SK-N-SH (cell line): ENCODE data around the gene DLG2. TPM values are rescaled to one million over a fixed set of nuclear protein-coding genes. Genes with fewer than 3 reads are reported as not detected.

Source experiments
- CTCF ChIA-PET: fragments of 300-600, 350-600 bp; formaldehyde crosslinking; extraction: SDS; loops from one replicate; lab custom pipeline; 2021; lab: Yijun Ruan, JAX
- POLR2A ChIA-PET: fragments of 350-600 bp; sonication (Branson Sonifier 250); formaldehyde crosslinking; extraction: SDS; loops from one replicate; lab custom pipeline; 2020; ENCODE audit warnings: antibody characterized with exemption, inconsistent platforms; lab: Yijun Ruan, JAX
- DNase-seq: peaks from one replicate; pipeline ENCODE4 v3.0.0; 2012
- H2AFZ ChIP-seq: fragments of 200-600 bp; sonication (generic); 2 replicates; pipeline ENCODE4 v1.8.1; 2016; ENCODE audit warnings: antibody characterized with exemption, mild to moderate bottlenecking, low read depth
- H3F3A ChIP-seq: fragments of 200-600 bp; sonication (generic); replicated peaks from 2 replicates; pipeline ENCODE3; 2016; ENCODE audit warnings: antibody characterized with exemption, mild to moderate bottlenecking; ENCODE audit not compliant: insufficient read depth
- H3K27ac ChIP-seq, 2 experiments: fragments of 200-500 bp in 1 of 2; fragments of 200-600 bp in 1 of 2; sonication (Bioruptor generic) in 1 of 2; sonication (generic), shearing (Covaris generic) in 1 of 2; 2 replicates each; pipeline versions ENCODE4 v1.5.1 to v1.6.1; 2014 to 2016; ENCODE audit warnings: low read depth in 2 of 2, inconsistent platforms in 1 of 2, low read length in 1 of 2, mild to moderate bottlenecking in 1 of 2, mixed read lengths in 1 of 2
- H3K27me3 ChIP-seq: fragments of 200-600 bp; sonication (generic), shearing (Covaris generic); 2 replicates; pipeline ENCODE4 v1.6.1; 2016; ENCODE audit warnings: mixed run types; ENCODE audit not compliant: insufficient read depth
- H3K36me3 ChIP-seq, 2 experiments: fragments of 200-500 bp in 1 of 2; fragments of 200-600 bp in 1 of 2; sonication (Bioruptor generic) in 1 of 2; sonication (generic) in 1 of 2; replicated peaks in 1 of 2; 2 replicates each; pipeline versions ENCODE3 to v1.5.1; 2014 to 2016; ENCODE audit warnings: low read length in 1 of 2, mild to moderate bottlenecking in 1 of 2; ENCODE audit not compliant: insufficient read depth in 2 of 2, control insufficient read depth in 1 of 2
- H3K4me1 ChIP-seq, 2 experiments: fragments of 200-500 bp in 1 of 2; fragments of 200-600 bp in 1 of 2; sonication (Bioruptor generic) in 1 of 2; sonication (generic), shearing (Covaris generic) in 1 of 2; 2 replicates each; pipeline versions ENCODE4 v1.5.1 to v1.6.1; 2014 to 2016; ENCODE audit warnings: low read depth in 1 of 2, low read length in 1 of 2, mixed run types in 1 of 2; ENCODE audit not compliant: insufficient read depth in 2 of 2, control insufficient read depth in 1 of 2
- H3K4me2 ChIP-seq: fragments of 200-600 bp; sonication (generic), shearing (Covaris generic); 2 replicates; pipeline ENCODE4 v1.6.1; 2017; ENCODE audit warnings: mixed run types
- H3K4me3 ChIP-seq, 2 experiments: fragments of 200-500 bp in 1 of 2; fragments of 200-600 bp in 1 of 2; sonication (Bioruptor generic) in 1 of 2; sonication (generic), shearing (Covaris generic) in 1 of 2; 2 replicates each; pipeline versions ENCODE4 v1.5.1 to v1.8.1; 2014 to 2016; ENCODE audit warnings: low read depth in 2 of 2, inconsistent platforms in 1 of 2, low read length in 1 of 2, mild to moderate bottlenecking in 1 of 2, mixed read lengths in 1 of 2, moderate library complexity in 1 of 2
- H3K79me2 ChIP-seq: fragments of 200-600 bp; sonication (generic); 2 replicates; pipeline ENCODE4 v1.8.1; 2017; ENCODE audit warnings: mild to moderate bottlenecking; ENCODE audit not compliant: insufficient read depth
- H3K9ac ChIP-seq: fragments of 200-600 bp; sonication (generic); 2 replicates; pipeline ENCODE4 v1.6.1; 2017; ENCODE audit warnings: mixed run types
- H3K9me2 ChIP-seq: fragments of 200-600 bp; sonication (generic); 2 replicates; pipeline ENCODE4 v1.6.1; 2017; ENCODE audit warnings: mixed run types
- H3K9me3 ChIP-seq: fragments of 200-600 bp; sonication (generic); 2 replicates; pipeline ENCODE4 v1.6.1; 2017; ENCODE audit warnings: mixed run types, mild to moderate bottlenecking, moderate library complexity
- H4K20me1 ChIP-seq: fragments of 200-600 bp; sonication (generic); 2 replicates; pipeline ENCODE4 v1.6.1; 2017; ENCODE audit warnings: mild to moderate bottlenecking, mixed run types; ENCODE audit not compliant: insufficient read depth
- ELF1 ChIP-seq: IDR thresholded peaks from 2 replicates; pipeline ENCODE4 v1.4.0; 2012
- FOXJ3 ChIP-seq: sonication (generic); formaldehyde crosslinking; IDR thresholded peaks from 2 replicates; pipeline ENCODE4 v1.5.1; 2020; ENCODE audit warnings: mild to moderate bottlenecking, missing genetic modification reagents
- GABPA ChIP-seq: IDR thresholded peaks from 2 replicates; pipeline ENCODE4 v1.4.0; 2012; ENCODE audit warnings: low read depth, mild to moderate bottlenecking
- GATA2 ChIP-seq: sonication (generic); formaldehyde crosslinking; IDR thresholded peaks from 2 replicates; pipeline ENCODE4 v1.5.0; 2020; ENCODE audit warnings: mild to moderate bottlenecking, missing genetic modification reagents
- JUND ChIP-seq: IDR thresholded peaks from 2 replicates; pipeline ENCODE4 v1.4.0; 2012
- MXI1 ChIP-seq: IDR thresholded peaks from 2 replicates; pipeline ENCODE4 v1.6.1; 2012; ENCODE audit warnings: mild to moderate bottlenecking, low read depth, low read length, improper control_type of control experiment
- NFIC ChIP-seq: IDR thresholded peaks from 2 replicates; pipeline ENCODE4 v1.4.0; 2012; ENCODE audit warnings: borderline replicate concordance
- NRF1 ChIP-seq: IDR thresholded peaks from 2 replicates; pipeline ENCODE4 v1.6.1; 2012; ENCODE audit warnings: low read depth, mild to moderate bottlenecking, low read length
- POLR2AphosphoS5 ChIP-seq: IDR thresholded peaks from 2 replicates; pipeline ENCODE4 v1.6.1; 2012; ENCODE audit warnings: low read depth, low read length
- RAD21 ChIP-seq: IDR thresholded peaks from 2 replicates; pipeline ENCODE4 v1.6.1; 2012; ENCODE audit warnings: mild to moderate bottlenecking, low read length
- RFX5 ChIP-seq: IDR thresholded peaks from 2 replicates; pipeline ENCODE4 v1.6.1; 2012; ENCODE audit warnings: mild to moderate bottlenecking, improper control_type of control experiment, low read length
- RXRA ChIP-seq: IDR thresholded peaks from 2 replicates; pipeline ENCODE4 v1.4.0; 2012; ENCODE audit warnings: low read depth, mild to moderate bottlenecking, borderline replicate concordance
- SMC3 ChIP-seq: IDR thresholded peaks from 2 replicates; pipeline ENCODE4 v1.6.1; 2012; ENCODE audit warnings: low read depth, low read length, improper control_type of control experiment
- TAF1 ChIP-seq: IDR thresholded peaks from 2 replicates; pipeline ENCODE4 v1.6.1; 2012; ENCODE audit warnings: low read depth, mild to moderate bottlenecking, low read length, moderate library complexity, borderline replicate concordance
- TCF12 ChIP-seq: IDR thresholded peaks from 2 replicates; pipeline ENCODE4 v1.4.0; 2012
- TEAD4 ChIP-seq: IDR thresholded peaks from 2 replicates; pipeline ENCODE4 v1.4.0; 2012; ENCODE audit warnings: mild to moderate bottlenecking, borderline replicate concordance; ENCODE audit not compliant: insufficient read depth
- USF2 ChIP-seq: fragments of 150-350 bp; IDR thresholded peaks from 2 replicates; pipeline ENCODE4 v1.6.1; 2017; ENCODE audit warnings: antibody characterized with exemption, low read length, low read depth, borderline replicate concordance
- WGBS: methylation state at CpG from one replicate; pipeline ENCODE4 v1.1.6; 2017; ENCODE audit warnings: low lambda C conversion rate; 5-methylcytosine and 5-hydroxymethylcytosine counted together
- polyA plus RNA-seq, 3 experiments: library from polyadenylated mRNA; depleted of rRNA; stranded (reverse); fragments of >200 nt; gene quantifications; 2 replicates each; pipeline ENCODE4 v1.2.3, GENCODE V29; 2012
- TF ChIP-seq, protein P1 (sequence below): IDR thresholded peaks from 2 replicates; pipeline ENCODE4 v1.4.0; 2012; ENCODE audit warnings: low read depth, borderline replicate concordance
- TF ChIP-seq, protein P2 (sequence below): fragments of 200-600 bp; sonication (generic); IDR thresholded peaks from 2 replicates; pipeline ENCODE4 v1.6.1; 2017; ENCODE audit warnings: antibody characterized with exemption, mild to moderate bottlenecking, moderate library complexity

Gene DLG2
- polyA plus RNA-seq, 1 of the 3 experiments (the other 2 are of a cell fraction): 0.21 TPM

DNA sequence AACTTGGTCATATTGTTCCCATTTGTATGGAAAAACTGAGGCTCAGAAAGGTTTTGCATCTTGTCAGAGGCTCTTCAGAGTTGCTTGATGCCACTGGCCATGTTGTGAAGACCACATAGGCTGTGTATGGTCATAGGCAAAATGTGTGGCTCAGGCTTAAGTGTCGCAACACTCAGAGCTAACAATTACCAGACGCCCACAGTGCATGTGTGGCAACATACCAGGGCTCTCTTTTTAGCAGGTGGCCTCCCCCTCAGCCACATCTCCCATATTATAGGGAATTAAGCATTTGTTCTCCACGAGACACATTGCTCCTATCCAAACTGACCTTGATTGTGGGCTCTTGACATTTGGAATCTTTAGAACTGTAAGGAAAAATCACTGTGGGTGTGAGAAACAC lies 802.5 kb downstream of the DLG2 start:
- no peaks in the 10 kb centered on the region for H3K36me3 ChIP-seq
- ChIA-PET CTCF (no interaction called here), POLR2A (no interaction called here)
- DNase-seq: no peak
- H3K79me2 ChIP-seq: no peaks in the 10 kb centered on the region
- H3F3A ChIP-seq: no peaks in the 10 kb centered on the region
- H3K4me2 ChIP-seq: no peak overlapping the region
- no peak for TF ChIP-seq ELF1
- TF ChIP-seq NRF1: no peak
- TF ChIP-seq RXRA: no peak
- no peak for TF ChIP-seq TEAD4
- TF ChIP-seq RAD21: no peak
- TF ChIP-seq POLR2AphosphoS5: no peak
- no peak for TF ChIP-seq RFX5
- TF ChIP-seq, protein P1, sequence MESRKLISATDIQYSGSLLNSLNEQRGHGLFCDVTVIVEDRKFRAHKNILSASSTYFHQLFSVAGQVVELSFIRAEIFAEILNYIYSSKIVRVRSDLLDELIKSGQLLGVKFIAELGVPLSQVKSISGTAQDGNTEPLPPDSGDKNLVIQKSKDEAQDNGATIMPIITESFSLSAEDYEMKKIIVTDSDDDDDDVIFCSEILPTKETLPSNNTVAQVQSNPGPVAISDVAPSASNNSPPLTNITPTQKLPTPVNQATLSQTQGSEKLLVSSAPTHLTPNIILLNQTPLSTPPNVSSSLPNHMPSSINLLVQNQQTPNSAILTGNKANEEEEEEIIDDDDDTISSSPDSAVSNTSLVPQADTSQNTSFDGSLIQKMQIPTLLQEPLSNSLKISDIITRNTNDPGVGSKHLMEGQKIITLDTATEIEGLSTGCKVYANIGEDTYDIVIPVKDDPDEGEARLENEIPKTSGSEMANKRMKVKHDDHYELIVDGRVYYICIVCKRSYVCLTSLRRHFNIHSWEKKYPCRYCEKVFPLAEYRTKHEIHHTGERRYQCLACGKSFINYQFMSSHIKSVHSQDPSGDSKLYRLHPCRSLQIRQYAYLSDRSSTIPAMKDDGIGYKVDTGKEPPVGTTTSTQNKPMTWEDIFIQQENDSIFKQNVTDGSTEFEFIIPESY: no peak
- TF ChIP-seq, protein P2, sequence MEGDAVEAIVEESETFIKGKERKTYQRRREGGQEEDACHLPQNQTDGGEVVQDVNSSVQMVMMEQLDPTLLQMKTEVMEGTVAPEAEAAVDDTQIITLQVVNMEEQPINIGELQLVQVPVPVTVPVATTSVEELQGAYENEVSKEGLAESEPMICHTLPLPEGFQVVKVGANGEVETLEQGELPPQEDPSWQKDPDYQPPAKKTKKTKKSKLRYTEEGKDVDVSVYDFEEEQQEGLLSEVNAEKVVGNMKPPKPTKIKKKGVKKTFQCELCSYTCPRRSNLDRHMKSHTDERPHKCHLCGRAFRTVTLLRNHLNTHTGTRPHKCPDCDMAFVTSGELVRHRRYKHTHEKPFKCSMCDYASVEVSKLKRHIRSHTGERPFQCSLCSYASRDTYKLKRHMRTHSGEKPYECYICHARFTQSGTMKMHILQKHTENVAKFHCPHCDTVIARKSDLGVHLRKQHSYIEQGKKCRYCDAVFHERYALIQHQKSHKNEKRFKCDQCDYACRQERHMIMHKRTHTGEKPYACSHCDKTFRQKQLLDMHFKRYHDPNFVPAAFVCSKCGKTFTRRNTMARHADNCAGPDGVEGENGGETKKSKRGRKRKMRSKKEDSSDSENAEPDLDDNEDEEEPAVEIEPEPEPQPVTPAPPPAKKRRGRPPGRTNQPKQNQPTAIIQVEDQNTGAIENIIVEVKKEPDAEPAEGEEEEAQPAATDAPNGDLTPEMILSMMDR: no peak
- no peak for TF ChIP-seq TCF12
- no peak for TF ChIP-seq MXI1
- no peak for TF ChIP-seq SMC3
- TF ChIP-seq USF2: no peak
- TF ChIP-seq GATA2 (CRISPR knock-in tag): no peak
- H3K27me3 ChIP-seq: no peaks in the 10 kb centered on the region
- no peak overlapping the region for H3K4me3 ChIP-seq
- H4K20me1 ChIP-seq: no peaks in the 10 kb centered on the region
- no peaks in the 10 kb centered on the region for H3K9me3 ChIP-seq
- 11% methylated on average over 3 of the region's 3 CpGs for WGBS
- H3K27ac ChIP-seq: no peak overlapping the region
- no peaks in the 10 kb centered on the region; a peak in 2 of 4 replicates for H3K4me1 ChIP-seq
- no peak overlapping the region for H3K9ac ChIP-seq
- no peaks in the 10 kb centered on the region for H3K9me2 ChIP-seq
- no peak overlapping the region for H2AFZ ChIP-seq

DNA sequence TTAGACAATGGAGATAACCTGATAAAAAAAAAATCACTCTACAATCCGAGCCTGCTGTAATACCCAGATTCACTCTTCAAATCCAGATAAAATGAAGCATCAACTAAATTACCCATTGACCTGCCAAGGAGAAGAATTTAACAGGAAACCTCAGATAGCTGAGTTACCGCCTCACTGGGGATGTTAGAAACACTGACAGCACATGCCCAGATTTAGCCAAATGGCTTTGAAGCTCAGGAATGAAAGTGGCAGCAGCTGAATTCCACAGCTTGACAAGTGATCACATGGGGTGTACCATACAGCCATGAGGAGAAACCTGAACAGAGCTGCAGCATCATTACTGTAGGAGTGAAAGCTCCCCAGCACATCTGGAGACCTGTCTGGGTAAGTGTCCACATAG lies 807.6 kb downstream of the DLG2 start:
- 34% methylated on average over 2 of the region's 2 CpGs for WGBS
- TF ChIP-seq, protein P1: no peak
- TF ChIP-seq GATA2 (CRISPR knock-in tag) (no peak), FOXJ3 (no peak), GABPA (no peak), RFX5 (no peak), NFIC (no peak), NRF1 (no peak), JUND (no peak), TEAD4 (no peak), TAF1 (no peak), SMC3 (no peak)
- TF ChIP-seq, protein P2: no peak

More for the DNA sequence above, 807.6 kb downstream of the DLG2 start:
- H3K27me3 ChIP-seq: no peaks in the 10 kb centered on the region
- H3K4me3 ChIP-seq: no peak overlapping the region
- no peaks in the 10 kb centered on the region for H3F3A ChIP-seq
- no peaks in the 10 kb centered on the region for H3K9me2 ChIP-seq
- no peaks in the 10 kb centered on the region; a peak in 1 of 4 replicates for H3K4me1 ChIP-seq
- no peak for DNase-seq
- no peak overlapping the region for H3K9ac ChIP-seq
- no peaks in the 10 kb centered on the region for H3K36me3 ChIP-seq
- no peaks in the 10 kb centered on the region for H4K20me1 ChIP-seq
- CTCF ChIA-PET: no interaction called here
- H3K9me3 ChIP-seq: no peaks in the 10 kb centered on the region
- no peak overlapping the region for H3K27ac ChIP-seq
- no peak overlapping the region for H3K4me2 ChIP-seq
- no peaks in the 10 kb centered on the region for H3K79me2 ChIP-seq
- H2AFZ ChIP-seq: no peak overlapping the region
- POLR2A ChIA-PET: no interaction called here
